HG03139 (cell line): ENCODE data around the gene HIRIP3.
"Not testable (repeated sequence)": the region's sequence is repeated elsewhere in the genome, so short reads cannot be mapped to it uniquely, and the experiment has no call there.

Experiments used
- ATAC-seq: cut with Tn5 transposase; IDR thresholded peaks from one replicate; pipeline ENCODE4 v1.9.1; 2021; ENCODE audit not compliant: unreplicated experiment

The HIRIP3 gene, protein sequence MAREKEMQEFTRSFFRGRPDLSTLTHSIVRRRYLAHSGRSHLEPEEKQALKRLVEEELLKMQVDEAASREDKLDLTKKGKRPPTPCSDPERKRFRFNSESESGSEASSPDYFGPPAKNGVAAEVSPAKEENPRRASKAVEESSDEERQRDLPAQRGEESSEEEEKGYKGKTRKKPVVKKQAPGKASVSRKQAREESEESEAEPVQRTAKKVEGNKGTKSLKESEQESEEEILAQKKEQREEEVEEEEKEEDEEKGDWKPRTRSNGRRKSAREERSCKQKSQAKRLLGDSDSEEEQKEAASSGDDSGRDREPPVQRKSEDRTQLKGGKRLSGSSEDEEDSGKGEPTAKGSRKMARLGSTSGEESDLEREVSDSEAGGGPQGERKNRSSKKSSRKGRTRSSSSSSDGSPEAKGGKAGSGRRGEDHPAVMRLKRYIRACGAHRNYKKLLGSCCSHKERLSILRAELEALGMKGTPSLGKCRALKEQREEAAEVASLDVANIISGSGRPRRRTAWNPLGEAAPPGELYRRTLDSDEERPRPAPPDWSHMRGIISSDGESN

DNA sequence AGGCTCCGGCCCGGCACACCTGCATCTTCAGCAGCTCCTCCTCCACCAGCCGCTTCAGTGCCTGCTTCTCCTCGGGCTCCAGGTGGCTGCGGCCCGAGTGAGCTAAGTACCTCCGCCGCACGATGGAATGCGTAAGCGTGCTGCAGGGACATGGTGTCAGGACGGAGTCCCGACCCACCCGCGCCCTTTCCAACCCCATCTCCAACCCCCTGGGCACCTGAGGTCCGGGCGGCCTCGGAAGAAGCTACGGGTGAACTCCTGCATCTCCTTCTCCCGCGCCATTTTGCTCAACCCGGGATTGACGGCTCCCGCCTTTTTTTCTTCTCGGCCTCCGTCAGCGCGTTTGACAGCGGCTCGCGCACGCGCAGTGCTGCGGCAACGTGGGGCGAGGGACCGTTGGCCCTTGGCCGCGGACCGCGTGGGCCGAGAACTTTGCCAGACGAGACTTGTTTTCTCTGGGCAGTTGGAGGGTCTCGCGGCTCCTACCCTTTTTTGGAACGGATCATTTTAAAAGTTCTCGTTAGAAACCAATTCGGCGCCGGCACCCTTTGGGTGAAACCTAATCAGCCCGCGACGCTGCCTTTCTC is at the start of gene HIRIP3:
HIRIP3 (minus strand) TSS at position 294 of the 587 bp plus-strand sequence; CDS start at position 282, 12 bp downstream.
- peak; percentile 38 for ATAC-seq

DNA sequence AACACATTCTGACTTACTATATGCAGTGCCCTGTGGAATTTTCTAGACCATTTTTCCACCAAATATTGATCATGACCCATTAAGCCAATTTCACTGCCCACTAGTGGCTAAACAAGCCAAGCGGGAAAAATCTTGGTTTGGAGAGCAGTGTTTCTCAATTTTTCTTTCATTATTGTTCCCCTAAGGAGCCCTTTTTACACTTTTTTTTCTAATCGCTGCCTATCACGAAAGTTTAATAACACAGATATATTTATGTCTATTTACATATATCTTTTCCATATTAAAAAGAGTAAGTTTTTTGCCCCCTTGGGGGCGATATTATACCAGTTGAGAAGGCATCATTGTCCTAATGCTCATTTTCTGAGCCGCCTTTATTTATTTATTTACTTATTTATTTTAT is 46.4 kb upstream of the HIRIP3 start:
- ATAC-seq = no peak

DNA sequence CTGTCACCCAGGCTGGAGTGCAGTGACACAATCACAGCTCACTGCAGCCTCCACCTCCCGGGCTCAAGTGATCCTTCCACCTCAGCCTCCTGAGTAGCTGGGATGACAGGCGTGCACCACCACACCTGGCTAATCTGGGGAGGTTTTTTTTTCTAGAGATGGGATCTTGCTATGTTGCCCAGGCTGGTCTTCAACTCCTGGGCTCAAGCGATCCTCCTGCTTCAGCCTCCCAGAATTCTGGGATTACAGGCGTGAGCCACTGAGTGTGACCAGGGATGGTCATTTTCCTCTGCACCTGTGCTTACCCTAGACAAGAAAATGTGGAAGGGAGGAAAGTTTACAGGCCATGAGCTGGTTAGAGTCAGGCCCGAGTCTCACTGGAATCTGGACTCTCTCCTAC is 45.3 kb upstream of the HIRIP3 start:
- not testable (repeated sequence) for ATAC-seq

DNA sequence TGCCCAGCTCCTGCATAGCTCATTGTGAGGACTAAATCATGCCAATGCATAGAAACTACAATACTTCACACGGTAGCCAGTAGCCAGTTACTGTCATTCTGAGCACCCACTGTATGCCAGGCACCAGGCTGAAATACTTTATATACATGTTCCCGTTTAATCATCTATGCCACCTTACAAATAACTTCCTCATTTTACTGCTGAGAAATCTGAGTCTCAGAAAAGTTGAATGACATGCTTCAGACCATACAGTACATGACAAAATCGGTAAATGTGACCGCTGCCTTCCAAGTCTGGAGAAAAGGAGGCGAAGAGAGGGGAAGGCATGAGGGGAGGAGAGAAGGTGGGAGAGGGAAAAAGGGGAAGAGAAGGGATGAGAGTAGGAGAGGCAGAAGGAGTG is 44.8 kb upstream of the HIRIP3 start:
- ATAC-seq = no peak

DNA sequence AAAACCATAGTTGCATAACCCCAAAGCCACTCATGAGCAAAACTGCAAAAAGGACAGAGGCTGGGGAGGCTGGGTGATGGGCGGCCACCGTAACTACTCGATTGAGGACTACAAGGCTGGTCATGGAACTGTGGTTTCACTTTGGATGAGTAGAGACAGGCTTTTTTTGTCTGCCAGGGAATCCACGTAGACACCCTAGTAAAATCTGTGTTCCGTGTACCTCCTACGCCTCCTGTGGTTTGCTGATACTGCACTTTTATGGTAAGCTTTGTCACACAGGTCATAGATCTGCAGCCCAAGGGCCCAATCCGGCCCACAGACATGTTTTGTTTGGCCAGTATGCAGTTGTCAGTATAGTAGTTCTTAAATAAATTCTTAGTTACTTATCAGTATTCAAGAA is 37.9 kb upstream of the HIRIP3 start:
- ATAC-seq = no peak

DNA sequence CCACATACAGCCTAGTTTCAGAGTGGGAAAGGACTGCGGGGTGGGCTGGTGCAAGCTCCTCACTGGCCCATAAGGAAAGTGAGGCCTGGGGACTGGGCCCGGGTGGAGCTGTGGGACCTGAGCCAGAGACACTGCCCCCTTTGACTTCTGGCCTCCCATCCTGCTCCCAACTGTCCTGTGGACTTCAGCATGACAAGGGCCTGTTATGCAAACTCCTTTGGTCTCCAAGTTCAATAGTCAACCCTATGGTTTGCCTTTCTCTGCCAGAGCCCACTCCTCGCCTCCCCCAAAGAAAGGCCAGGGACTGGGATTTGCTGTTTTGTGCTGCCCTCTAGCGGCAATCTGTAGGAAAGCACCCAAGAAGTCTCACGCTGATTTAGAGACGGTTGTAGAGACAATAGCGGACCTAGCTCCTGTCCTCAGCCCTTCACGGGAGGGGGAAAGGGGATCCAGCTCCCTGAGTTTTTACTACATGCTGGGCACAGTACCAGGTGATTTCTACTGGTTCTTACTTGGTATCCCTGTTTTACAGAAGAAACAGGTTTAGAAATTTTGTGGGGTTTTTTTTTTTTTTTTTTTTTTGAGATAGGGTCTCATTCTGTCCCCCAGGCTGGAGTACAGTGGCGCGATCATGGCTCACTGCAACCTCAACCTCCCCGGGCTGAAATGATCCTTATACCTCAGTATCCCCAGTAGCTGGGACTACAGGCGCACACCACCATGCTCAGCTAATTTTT is 36.8 kb upstream of the HIRIP3 start:
- ATAC-seq = no peak

DNA sequence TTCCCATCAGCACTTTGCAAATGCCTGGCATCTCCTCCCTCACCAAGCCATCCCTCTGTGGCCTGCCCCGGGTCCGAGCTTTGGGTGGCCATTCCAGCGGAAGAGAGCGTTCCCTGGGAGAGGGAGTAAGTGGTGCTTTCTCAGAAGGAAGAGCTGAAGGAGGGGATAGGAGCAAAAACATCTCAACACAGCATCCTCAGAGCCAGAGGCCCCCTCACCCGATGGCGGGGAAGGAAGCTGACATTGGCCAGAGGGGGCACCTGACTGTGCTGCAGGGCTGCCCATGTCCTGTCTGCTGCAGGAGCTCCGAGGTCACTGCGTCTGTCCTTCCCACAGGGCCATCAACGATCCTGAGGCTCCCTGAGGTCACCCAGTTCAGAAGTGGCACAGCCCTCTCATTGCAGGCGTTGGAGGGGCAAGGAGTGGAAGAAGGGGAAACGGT is 36.1 kb upstream of the HIRIP3 start:
- ATAC-seq = no peak

DNA sequence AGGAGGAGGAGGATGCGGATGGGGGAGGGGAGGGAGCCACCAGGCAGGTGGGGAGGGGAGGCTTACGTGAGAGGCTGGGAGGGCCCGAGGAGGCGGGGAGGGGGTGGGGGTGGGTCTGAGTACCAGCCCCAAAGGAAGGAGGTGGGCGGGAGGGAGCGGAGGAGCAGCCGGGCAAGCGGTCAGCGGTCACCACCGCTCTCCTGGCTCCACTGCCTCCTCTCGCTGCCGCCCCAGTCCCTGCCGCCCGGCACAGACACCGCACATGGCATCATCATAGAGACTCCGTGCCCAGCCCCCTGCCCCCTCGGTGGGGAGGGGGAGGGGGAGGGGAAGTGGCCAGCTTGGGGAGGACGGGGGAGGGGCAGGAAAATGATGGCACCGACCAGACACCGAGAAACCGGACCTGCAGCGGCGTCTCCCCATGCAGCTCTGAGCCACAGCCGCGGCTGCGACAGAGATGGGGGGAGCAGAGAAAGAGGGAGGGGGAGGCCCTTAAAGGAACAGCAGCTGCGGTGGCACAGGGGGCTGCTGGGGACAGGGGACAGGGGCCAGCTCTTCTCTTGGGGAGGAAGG is 35.5 kb upstream of the HIRIP3 start, which contains the start of gene TLCD3B:
TLCD3B (minus strand) TSS at position 431 of the 573 bp plus-strand sequence. CDS start 744 bp downstream, outside the sequence.
- ATAC-seq = no peak

DNA sequence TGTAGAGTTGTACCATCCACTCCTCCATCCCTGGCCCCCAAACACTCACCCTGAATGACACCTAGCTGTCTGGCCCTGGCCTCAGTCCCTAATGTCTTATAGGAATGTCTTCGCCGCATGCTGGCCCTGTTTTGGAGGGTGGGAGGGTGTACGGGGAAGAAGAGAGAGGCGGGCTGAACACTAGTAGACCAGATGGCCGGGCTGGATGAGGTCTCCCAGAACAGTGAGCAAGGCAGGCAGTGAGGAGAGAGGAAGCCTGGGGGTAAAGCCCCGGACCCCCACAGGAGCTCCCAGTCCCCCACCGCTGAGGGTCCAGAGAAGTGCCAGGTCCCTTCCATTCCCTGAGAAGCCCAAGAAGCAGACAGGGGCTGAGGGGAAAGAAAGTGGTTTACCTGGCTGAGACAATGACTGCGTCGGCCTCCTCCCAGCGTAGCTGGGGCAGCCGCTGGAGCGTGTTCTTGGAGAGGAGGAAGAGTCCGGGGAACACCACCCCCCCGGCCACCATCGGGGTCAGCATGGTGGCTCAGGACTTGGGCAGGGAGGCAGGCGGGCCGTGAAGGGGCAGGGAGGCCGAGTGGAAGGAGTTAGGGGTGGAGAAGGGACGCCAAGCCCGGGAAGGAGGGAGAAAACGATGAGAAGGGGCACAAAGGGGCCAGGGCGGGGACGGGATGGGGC is 34.7 kb upstream of the HIRIP3 start:
- no peak for ATAC-seq

DNA sequence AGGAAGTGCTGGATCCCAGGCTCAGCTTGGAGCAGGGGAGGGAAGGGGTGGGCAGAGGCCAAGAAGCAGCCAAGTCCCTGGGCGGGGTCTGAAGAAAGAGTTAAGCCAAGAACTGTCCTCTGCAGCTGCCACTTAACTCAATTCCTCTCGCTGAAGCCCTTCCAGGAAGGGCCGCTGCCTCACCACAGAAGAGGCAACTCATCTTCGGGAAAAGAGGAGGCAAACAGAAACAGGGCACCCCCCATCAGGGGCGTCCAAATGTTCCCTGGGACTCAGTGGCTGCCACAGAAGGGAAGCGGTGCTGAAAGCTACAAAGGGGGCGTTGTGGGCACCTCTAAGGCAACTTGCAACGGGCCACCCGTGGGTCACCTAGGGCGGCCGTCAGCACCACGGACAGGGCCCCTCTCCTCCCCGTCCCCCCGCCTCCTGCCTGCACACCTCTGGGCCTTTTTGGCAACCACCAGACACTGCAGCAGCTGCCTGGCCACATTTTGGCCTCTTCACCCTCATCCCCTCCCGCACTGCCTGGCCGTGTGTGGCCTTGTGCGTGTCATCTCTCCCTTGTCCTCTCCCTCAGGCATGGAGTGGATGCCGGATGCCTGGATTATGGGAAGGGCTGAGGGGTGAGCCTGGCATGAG is 33.1 kb upstream of the HIRIP3 start:
- no peak for ATAC-seq

DNA sequence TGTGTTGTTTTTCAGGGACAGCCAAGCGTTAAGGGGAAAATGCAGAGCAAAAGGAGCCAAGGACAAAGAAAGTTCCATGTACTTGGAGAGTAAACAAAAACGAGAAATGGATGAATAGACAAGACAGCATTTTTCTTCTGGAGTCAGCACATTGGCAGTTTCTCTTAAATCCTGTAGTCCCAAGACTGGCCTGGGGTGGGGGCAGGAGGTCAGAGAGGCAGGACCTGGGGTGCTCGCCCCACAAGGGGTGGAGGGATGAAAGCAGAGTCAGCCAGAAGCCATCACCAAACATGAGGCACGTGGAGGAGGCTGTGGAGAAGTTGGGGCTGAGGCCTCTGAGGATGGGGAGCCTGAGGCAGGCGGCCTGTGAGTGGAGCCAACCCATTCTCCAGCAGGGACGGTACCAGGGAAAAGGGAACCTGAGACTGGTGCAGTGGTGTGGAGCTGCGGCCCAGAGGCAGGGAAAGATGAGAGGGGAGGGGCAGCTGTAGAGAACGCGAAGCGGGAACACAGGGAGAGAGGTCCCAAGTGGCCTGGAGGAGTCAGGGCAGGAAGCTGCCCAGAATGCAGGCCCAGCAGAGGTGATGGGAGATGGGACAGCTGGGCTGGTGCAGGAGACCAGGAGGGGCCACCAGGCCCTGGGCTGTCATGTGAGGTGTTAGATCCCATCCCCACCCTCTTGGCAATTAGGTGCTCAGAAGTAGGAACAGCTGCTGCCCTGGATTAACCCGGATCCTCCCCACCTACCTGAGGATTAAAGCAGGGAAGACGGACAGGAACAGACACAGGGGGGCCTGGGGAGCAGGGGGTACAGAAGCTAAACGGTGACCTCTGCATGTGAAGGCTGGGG is 32.4 kb upstream of the HIRIP3 start:
- ATAC-seq = no peak

DNA sequence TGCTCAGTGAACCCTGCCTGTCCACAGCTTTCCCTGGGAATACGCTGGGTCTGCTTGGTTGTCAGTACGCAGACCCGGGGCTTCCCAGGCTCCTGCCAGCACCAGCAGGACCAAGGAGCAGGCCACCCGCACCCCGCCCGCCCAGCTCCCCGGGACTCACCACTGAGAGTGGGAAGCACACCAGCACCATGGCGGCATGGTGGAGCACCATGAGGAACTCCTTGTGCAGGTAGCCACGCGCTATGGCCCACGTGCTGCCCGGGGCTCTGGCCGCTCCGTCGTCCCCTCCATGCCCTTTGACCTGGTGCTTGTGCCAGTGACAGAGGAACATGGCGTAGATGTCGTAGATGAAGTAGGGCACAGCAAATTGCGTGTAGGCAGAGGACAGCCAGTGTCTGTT is 31.0 kb upstream of the HIRIP3 start:
- ATAC-seq = no peak

DNA sequence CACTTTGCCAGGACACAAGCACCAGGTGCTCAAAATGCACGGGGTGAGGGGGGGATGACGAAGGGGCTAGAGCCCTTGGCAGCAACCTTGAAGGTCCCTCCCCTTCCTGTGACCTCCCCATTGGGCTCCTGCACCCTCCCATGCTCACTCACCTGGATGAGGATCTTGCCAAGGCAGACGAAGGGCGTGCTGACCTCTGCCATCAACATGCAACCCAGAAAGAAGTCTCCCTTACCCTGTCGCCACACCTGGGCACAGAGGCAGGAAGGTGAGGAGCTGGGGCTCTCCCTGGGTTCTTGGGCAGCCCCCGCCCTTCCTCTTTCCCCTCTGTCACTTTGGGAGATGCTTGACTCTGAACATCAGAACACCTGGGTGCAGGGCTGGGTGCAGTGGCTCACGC is 30.2 kb upstream of the HIRIP3 start:
- no peak for ATAC-seq

DNA sequence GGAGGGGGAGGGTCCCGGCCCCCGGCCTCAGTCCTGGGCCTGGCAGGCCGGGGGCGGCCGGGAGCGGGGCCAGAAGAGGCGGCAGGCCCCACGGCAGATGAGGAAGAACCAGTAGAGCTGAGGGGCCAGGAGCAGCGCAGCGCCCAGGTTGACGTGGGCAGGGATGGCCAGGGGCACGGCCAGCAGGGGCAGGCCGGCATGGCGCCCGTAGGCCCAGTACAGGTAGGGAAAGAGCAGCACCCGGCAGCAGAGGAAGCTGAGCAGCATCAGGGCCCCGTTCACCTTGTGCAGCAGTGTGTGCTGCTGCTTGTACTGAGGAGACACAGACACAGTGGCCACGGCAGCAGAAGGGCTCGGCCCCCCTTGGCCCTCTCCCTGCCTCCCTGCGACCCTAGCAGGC is 29.7 kb upstream of the HIRIP3 start:
- no peak for ATAC-seq

DNA sequence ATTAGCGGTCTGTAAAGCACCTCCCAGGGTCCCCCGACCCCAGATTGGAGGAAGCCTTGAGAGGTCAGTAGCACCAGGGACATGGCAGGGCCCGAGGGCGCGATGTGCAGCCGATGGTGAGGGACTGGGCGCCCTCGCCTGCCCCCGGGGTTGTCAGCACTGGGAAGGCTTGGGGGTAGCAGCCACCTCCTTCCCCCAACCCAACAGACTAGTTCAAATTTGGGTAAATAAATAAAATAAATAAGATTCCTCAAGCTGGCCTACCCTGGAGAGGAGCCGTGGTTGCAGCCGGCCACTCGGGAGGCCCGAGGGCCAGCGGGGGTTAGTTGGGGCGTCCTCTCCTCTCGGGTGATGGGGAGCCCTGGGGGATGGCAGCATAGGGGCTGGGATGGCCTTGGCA is 29.0 kb upstream of the HIRIP3 start:
- no peak for ATAC-seq

DNA sequence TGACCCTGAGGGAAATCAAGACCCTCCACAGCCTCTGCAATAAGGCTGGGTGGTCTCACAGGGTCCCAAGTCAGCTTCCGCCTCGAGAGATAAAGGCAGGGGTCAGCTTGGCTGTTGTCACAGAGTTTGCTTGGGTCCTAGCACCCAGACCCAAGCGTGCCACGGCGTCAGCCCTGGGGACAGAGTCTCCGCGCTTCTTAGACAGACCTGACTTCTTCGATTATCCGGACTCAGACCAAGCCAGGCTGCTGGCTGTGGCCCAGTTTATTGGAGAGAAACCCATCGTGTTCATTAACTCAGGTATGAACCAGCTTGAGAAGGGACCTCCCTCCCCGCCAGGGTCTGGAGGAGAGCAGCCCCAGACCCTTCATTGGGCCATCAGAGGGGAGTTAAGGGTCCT is 28.2 kb upstream of the HIRIP3 start:
- no peak for ATAC-seq

DNA sequence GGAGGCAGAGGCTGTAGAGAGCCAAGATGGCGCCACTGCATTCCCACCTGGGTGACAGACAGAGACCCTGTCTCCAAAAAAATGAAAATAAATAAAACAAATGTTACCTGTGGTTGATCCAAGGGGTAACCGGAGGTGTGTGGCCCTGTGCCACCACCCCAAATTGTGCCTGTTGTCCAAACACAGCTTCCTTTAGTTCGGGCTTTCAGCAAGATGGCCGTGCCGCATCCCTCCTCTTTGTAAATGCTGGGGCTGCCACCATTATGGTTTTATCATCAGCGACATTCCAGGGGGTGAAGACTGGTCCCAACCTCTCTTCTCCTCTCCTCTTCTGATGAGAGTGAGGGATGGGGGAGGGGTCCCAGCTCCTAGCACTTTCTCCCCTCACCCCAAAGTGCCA is 27.5 kb upstream of the HIRIP3 start, which contains the start of gene C16orf92:
C16orf92 (plus strand) TSS at position 312 of the 400 bp plus-strand sequence. CDS start 143 bp downstream, outside the sequence.
- ATAC-seq = no peak

DNA sequence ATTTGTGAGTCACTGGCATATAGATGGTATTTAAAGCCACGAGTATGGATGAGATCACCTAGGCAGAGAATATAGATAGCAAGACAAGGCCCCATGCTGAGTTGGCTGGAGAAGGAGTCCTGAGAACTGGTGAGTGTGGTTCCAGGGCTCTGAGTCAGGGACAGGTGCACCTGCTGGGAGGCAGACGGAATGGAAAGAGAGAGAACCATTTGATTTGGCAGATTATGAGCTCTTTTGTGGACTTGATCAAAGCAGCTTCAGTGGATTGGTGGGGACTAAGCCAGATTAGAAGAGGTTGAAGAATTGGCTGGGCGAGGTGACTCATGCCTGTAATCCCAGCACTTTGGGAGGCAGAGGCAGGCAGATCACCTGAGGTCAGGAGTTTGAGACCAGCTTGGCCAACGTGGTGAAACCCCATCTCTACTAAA is 23.3 kb upstream of the HIRIP3 start:
- ATAC-seq = no peak

DNA sequence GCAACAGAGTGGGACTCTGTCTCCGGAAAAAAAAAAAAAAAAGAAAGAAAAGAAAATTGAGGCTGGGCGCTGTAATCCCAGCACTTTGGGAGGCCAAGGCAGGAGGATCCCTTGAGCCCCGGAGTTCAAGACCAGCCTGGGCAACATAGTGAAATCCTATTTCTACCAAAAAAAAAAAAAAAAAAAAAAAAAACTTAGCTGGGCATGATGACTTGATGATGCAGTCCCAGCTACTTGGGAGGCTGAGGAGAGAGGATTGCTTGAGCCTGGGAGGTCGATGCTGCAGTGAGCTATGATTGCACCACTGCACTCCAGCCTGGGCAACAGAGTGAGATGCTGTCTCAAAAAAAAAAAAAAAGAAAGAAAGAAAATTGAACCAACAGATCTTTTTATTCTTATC is 22.5 kb upstream of the HIRIP3 start:
- not testable (repeated sequence) for ATAC-seq
